Activated T-helper 2 cell treated with anti-CD3 and anti-CD28 coated beads, Interferon-gamma antibody, Interleukin-2, Interleukin-4, amounts not matched to agents 10 μg/mL and 5 μg/mL and 100 μg/mL, durations not matched to agents 14 hours and 24 hours and 36 hours (primary cell): ENCODE results near the gene FRS2. TPM values are rescaled to one million over a fixed set of nuclear protein-coding genes. Genes with fewer than 3 reads are reported as not detected.

Experiments used
- DNase-seq: peaks from one replicate; pipeline ENCODE4 v3.0.0; 2021; ENCODE audit warnings: low spot score
- H3K27ac Mint-ChIP-seq: one replicate; pipeline ENCODE4 v1.8.0; 2021; ENCODE audit warnings: mixed read lengths
- H3K27me3 Mint-ChIP-seq: one replicate; pipeline ENCODE4 v1.8.0; 2021; ENCODE audit warnings: low read depth, mixed read lengths
- H3K36me3 Mint-ChIP-seq: one replicate; pipeline ENCODE4 v1.8.0; 2021; ENCODE audit warnings: low read depth, mixed read lengths
- H3K4me1 Mint-ChIP-seq: one replicate; pipeline ENCODE4 v1.8.0; 2021; ENCODE audit warnings: low read depth, mixed read lengths
- H3K4me3 Mint-ChIP-seq: one replicate; pipeline ENCODE4 v1.8.0; 2021; ENCODE audit warnings: low read depth, mild to moderate bottlenecking, moderate library complexity, mixed read lengths
- H3K9me3 Mint-ChIP-seq: one replicate; pipeline ENCODE4 v1.8.0; 2021; ENCODE audit warnings: mixed read lengths
- intact Hi-C: fragments of 100-400 bp; cut with micrococcal nuclease; formaldehyde crosslinking; loops from one replicate; pipeline ENCODE4 v1.15.1; 2023
- total RNA-seq: library from RNA; stranded (reverse); gene quantifications from 2 replicates; pipeline ENCODE4 v1.2.3, GENCODE V29; 2022

The FRS2 gene
- total RNA-seq, 1 donor from 2014 or later: 11.4 TPM

DNA sequence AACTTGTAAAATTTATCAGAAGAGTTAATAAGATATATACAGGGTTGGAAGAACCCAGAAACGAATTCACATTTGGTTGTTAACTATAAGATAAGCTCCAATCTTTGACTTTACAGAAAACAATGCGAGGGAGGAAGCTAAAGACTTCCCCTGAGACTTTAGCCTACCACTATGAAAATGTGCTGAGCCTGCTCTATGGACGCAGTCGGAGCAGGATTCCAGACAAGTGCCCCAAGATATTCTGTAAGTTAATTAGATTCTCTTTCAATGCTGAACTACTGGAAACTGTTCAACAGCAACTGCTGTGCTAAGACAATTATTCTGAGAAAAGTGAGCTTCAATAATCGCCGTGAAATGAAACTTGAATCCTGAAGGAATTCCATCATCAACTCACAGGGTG, 148.9 kb downstream of the FRS2 start:
- H3K4me1 Mint-ChIP-seq: no peaks in the 10 kb centered on the region
- H3K36me3 Mint-ChIP-seq: no peaks in the 10 kb centered on the region
- peaks cover 10% of the 10 kb centered on the region for H3K27me3 Mint-ChIP-seq
- H3K4me3 Mint-ChIP-seq: no peak overlapping the region
- DNase-seq: no peak
- no peak overlapping the region for H3K27ac Mint-ChIP-seq
- H3K9me3 Mint-ChIP-seq: no peaks in the 10 kb centered on the region
- intact Hi-C loops: no loop called here

DNA sequence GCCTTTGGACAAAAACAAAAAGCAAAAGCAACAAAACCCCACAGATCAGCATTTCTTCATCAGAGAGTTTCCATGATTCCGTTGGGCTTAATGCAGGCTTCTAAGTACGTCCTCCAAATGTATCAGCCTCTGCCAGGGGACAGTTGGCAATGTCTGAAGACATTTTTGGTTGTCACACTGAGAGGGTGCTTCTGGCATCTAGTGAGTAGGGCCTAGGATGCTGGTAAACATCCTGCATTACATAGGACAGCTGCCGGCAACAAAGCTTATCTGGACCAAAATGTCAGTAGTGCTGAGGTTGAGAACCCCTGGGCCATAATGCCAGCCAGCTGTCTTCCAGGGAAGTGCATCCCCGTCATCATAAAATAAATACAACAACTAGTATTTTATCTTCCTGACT, 149.9 kb downstream of the FRS2 start:
- intact Hi-C loops: no loop called here
- H3K9me3 Mint-ChIP-seq: no peaks in the 10 kb centered on the region
- H3K4me3 Mint-ChIP-seq: no peak overlapping the region
- H3K27ac Mint-ChIP-seq: no peak overlapping the region
- H3K4me1 Mint-ChIP-seq: no peaks in the 10 kb centered on the region
- H3K27me3 Mint-ChIP-seq: peaks cover 10% of the 10 kb centered on the region
- DNase-seq: no peak
- H3K36me3 Mint-ChIP-seq: no peaks in the 10 kb centered on the region

DNA sequence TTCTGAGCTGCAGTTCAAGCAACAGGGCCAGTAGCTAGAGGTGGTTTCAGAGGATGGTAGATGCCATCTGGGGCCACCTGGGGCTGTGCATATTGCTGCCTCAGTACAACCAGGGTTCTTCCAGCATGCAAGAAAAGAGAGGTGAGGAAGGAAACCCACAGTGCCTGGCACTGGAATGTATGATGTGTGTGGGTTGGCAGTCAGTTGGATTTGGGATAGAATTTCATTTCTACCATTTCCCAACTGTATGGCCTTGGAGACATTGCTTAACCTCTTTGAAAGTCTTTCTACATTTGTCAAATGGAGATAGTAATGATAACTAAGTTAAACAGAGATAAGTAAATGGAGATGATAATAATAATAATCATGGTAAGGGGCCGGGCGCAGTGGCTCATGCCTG, 150.7 kb downstream of the FRS2 start:
- DNase-seq: no peak
- H3K36me3 Mint-ChIP-seq: no peaks in the 10 kb centered on the region
- H3K27ac Mint-ChIP-seq: no peak overlapping the region
- H3K4me3 Mint-ChIP-seq: no peak overlapping the region
- H3K9me3 Mint-ChIP-seq: no peaks in the 10 kb centered on the region
- no peaks in the 10 kb centered on the region for H3K4me1 Mint-ChIP-seq
- intact Hi-C loops: no loop called here
- peaks cover 3% of the 10 kb centered on the region for H3K27me3 Mint-ChIP-seq

DNA sequence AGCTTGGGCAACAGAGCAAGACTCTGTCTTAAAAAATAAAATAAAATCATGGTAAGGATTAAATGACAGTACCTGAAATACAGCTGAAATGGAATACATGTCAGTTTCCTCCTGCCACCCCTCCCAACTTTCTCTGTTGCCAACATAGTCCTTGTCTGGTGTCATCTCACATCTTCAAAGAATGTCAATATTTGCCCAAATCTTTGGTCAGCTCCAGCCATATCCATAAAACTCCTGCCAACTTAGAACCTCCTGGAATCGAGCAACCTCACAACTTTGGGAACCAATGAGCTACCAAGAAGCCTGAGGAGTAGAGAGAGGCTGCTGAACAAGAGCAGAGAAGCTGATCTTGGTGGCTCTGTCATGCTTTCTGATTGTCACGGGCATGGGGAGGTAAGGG, 151.4 kb downstream of the FRS2 start:
- Mint-ChIP-seq H3K4me1 (no peaks in the 10 kb centered on the region), H3K4me3 (no peak overlapping the region), H3K36me3 (no peaks in the 10 kb centered on the region), H3K27ac (no peak overlapping the region), H3K9me3 (no peaks in the 10 kb centered on the region), H3K27me3 (peaks cover 3% of the 10 kb centered on the region)
- DNase-seq: no peak
- intact Hi-C loops: no loop called here

DNA sequence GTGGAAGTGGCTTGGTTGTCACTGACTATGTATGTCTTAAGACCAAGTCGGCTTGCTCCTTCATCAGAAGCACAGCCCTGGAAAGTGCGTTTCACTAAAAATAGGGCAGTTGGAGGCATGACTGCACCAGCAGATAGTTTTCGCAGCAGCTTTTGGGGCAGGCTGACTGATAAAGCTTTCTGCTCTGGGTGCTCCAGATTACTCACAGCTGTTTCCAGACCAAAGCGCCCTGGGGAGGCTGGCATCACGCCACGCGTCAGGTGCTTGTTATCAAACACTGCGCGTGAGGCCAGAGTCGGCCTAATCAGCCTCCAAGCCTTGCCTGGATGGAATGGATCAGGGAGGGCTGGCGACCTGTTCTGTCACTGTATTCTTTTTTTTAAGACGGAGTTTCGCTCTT, 153.8 kb downstream of the FRS2 start:
- H3K4me1 Mint-ChIP-seq: no peaks in the 10 kb centered on the region
- intact Hi-C loops: no loop called here
- H3K36me3 Mint-ChIP-seq: no peaks in the 10 kb centered on the region
- H3K9me3 Mint-ChIP-seq: no peaks in the 10 kb centered on the region
- no peak overlapping the region for H3K4me3 Mint-ChIP-seq
- peaks cover 1% of the 10 kb centered on the region for H3K27me3 Mint-ChIP-seq
- H3K27ac Mint-ChIP-seq: no peak overlapping the region
- no peak for DNase-seq

DNA sequence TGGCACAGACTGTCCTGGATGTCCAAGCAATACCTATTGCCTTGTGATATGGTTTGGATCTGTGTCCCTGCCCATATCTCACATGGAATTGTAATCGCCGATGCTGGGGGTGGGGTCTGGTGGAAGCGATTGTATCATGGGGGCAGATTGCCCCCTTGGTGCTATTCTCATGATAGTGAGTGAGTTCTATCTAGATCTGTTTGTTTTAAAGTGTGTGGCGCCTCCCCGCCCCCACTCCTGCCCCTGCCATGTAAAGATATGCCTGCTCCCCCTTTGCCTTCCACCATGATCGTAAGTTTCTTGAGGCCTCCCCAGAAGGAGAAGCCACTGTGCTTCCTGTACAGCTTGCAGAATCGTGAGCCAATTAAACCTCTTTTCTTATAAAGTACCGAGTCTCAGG, 157.3 kb downstream of the FRS2 start:
- H3K4me1 Mint-ChIP-seq: no peaks in the 10 kb centered on the region
- no peak overlapping the region for H3K27ac Mint-ChIP-seq
- H3K4me3 Mint-ChIP-seq: no peak overlapping the region
- intact Hi-C loops: no loop called here
- no peaks in the 10 kb centered on the region for H3K9me3 Mint-ChIP-seq
- peaks cover 1% of the 10 kb centered on the region for H3K27me3 Mint-ChIP-seq
- no peak for DNase-seq
- H3K36me3 Mint-ChIP-seq: no peaks in the 10 kb centered on the region

Other genes with a start within 250 kb of the FRS2 start
- 107 and 119 TPM in 2 replicates for gene CPSF6, start 230.8 kb upstream of the FRS2 start, total RNA-seq
- not detected in 2 replicates for gene LYZ, start 122.0 kb upstream of the FRS2 start, total RNA-seq
- 38.9 and 39.0 TPM in 2 replicates for gene YEATS4, start 110.6 kb upstream of the FRS2 start, total RNA-seq
- gene CCT2, start 115.1 kb downstream of the FRS2 start, total RNA-seq: 409 and 416 TPM in 2 replicates
- not detected in 2 replicates for gene LRRC10, start 140.5 kb downstream of the FRS2 start, total RNA-seq
- gene BEST3, start 228.9 kb downstream of the FRS2 start, total RNA-seq: not detected in 2 replicates